Gastroesophageal sphincter (tissue), 3 donors: ENCODE results near the gene SPATA32.

Experiments used
- POLR2A ChIP-seq, 2 donors: fragments of 450-650 bp; IDR thresholded peaks; one replicate each; pipeline ENCODE4 v1.6.1; 2017; ENCODE audit warnings: antibody characterized with exemption in 2 of 2, mild to moderate bottlenecking in 2 of 2, moderate library complexity in 1 of 2
- POLR2AphosphoS5 ChIP-seq: sonication (generic); formaldehyde crosslinking; IDR thresholded peaks from one replicate; pipeline ENCODE4 v1.6.1; 2017; ENCODE audit warnings: antibody characterized with exemption
- TF ChIP-seq, protein P1 (sequence below), 4 experiments: fragments of 200-600 bp in 2 of 4; fragments of 450-650 bp in 2 of 4; sonication (generic) in 1 of 4; IDR thresholded peaks; one replicate each; pipeline ENCODE4 v1.5.1; 2017 to 2019; ENCODE audit warnings: antibody characterized with exemption in 4 of 4, mild to moderate bottlenecking in 2 of 4, moderate library complexity in 2 of 4

DNA sequence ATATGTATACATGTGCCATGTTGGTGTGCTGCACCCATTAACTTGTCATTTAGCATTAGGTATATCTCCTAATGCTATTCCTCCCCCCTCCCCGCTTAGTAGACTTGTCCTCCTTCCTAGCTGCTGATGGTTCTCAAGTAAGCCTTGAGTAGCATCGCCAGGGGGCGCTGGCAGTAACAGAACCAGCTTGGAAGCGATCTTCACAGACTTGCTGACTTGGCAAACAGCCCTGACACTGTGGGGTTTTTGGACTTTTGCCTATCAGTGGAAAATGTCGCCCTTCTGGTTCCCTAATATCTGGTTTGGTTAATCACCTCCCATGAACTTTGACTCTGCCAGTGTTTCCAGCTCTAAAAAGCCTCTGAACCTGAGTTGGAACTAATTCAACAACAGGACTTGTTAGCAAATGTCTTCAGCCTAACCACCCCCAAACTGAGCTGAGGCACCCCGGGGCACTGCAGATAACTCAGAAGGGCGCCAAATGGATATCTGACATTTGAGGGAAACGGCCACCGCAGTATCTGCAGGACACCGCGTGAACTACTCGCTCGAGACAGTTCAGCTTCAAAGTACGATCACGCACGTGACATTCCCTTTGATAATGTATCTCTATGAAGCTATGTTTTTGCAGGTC, 15.4 kb upstream of the SPATA32 start:
- no peak for TF ChIP-seq POLR2A (IDR thresholded peaks at IDR 0.05)
- TF ChIP-seq, protein P1, sequence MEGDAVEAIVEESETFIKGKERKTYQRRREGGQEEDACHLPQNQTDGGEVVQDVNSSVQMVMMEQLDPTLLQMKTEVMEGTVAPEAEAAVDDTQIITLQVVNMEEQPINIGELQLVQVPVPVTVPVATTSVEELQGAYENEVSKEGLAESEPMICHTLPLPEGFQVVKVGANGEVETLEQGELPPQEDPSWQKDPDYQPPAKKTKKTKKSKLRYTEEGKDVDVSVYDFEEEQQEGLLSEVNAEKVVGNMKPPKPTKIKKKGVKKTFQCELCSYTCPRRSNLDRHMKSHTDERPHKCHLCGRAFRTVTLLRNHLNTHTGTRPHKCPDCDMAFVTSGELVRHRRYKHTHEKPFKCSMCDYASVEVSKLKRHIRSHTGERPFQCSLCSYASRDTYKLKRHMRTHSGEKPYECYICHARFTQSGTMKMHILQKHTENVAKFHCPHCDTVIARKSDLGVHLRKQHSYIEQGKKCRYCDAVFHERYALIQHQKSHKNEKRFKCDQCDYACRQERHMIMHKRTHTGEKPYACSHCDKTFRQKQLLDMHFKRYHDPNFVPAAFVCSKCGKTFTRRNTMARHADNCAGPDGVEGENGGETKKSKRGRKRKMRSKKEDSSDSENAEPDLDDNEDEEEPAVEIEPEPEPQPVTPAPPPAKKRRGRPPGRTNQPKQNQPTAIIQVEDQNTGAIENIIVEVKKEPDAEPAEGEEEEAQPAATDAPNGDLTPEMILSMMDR (IDR thresholded peaks at IDR 0.05): peak in 3 of 4 experiments; percentile 84 to 94 (median 90)
- peak; percentile 86 for TF ChIP-seq POLR2AphosphoS5
